HFFc6 (cell line): ENCODE results near the gene PDAP1. TPM values are rescaled to one million over a fixed set of nuclear protein-coding genes. Genes with fewer than 3 reads are reported as not detected.
"Not testable (repeated sequence)": the region's sequence is repeated elsewhere in the genome, so short reads cannot be mapped to it uniquely, and the experiment has no call there.

Experiments used
- DNase-seq: peaks from one replicate; pipeline ENCODE4 v3.0.0-alpha.2; 2018
- H3K27ac Mint-ChIP-seq: 2 replicates; pipeline ENCODE4 v1.8.0; 2020; ENCODE audit warnings: mild to moderate bottlenecking, mixed read lengths
- H3K27me3 Mint-ChIP-seq: 2 replicates; pipeline ENCODE4 v1.8.0; 2021; ENCODE audit warnings: mild to moderate bottlenecking, moderate library complexity, mixed read lengths; ENCODE audit not compliant: insufficient read depth
- H3K36me3 Mint-ChIP-seq: 2 replicates; pipeline ENCODE4 v1.8.0; 2021; ENCODE audit warnings: low read depth, mixed read lengths
- H3K4me1 Mint-ChIP-seq: 2 replicates; pipeline ENCODE4 v1.8.0; 2020; ENCODE audit warnings: low read depth, mixed read lengths
- H3K4me3 Mint-ChIP-seq: 2 replicates; pipeline ENCODE4 v1.8.0; 2020; ENCODE audit warnings: mild to moderate bottlenecking, moderate library complexity, mixed read lengths
- H3K9me3 Mint-ChIP-seq: 2 replicates; pipeline ENCODE4 v1.8.0; 2020; ENCODE audit warnings: mild to moderate bottlenecking, mixed read lengths
- CTCF ChIP-seq: fragments of 200-600 bp; sonication (generic); IDR thresholded peaks from 2 replicates; pipeline ENCODE4 v1.5.0; 2021; ENCODE audit warnings: antibody characterized with exemption, mild to moderate bottlenecking
- total RNA-seq, 6 experiments: library from RNA; stranded (reverse); fragmentation: NEBNext Ultra II Directional; extraction: Animal tissue kit (Norgen Biotek cat#: 25700); gene quantifications; 2 replicates in 1 of 6; 3 replicates in 5 of 6; pipeline ENCODE4 v1.2.3, GENCODE V29; 2021

Gene PDAP1
- total RNA-seq, 6 experiments from 2014 or later = 148 to 213 (median 180) TPM

GRCh38 chr7:99387912-99388311, 20.5 kb downstream of the PDAP1 start:
- peaks cover 16% of the 10 kb centered on the region; the same call in 1 of the 2 replicates for H3K36me3 Mint-ChIP-seq
- no peak for DNase-seq
- H3K4me3 Mint-ChIP-seq = no peak overlapping the region
- H3K27me3 Mint-ChIP-seq = peaks cover 5% of the 10 kb centered on the region
- H3K9me3 Mint-ChIP-seq = no peaks in the 10 kb centered on the region
- no peak for TF ChIP-seq CTCF
- H3K4me1 Mint-ChIP-seq = peaks cover 5% of the 10 kb centered on the region; the same call in 1 of the 2 replicates
- H3K27ac Mint-ChIP-seq = no peak overlapping the region

GRCh38 chr7:99387239-99387635, 21.2 kb downstream of the PDAP1 start:
- not testable (repeated sequence) for H3K27me3 Mint-ChIP-seq, DNase-seq, H3K4me3 Mint-ChIP-seq, H3K27ac Mint-ChIP-seq, H3K4me1 Mint-ChIP-seq, H3K9me3 Mint-ChIP-seq
- H3K36me3 Mint-ChIP-seq = peaks cover 16% of the 10 kb centered on the region; the same call in 1 of the 2 replicates

- peak; percentile 48 for DNase-seq
- Mint-ChIP-seq H3K27ac (no peak overlapping the region), H3K27me3 (peaks cover 5% of the 10 kb centered on the region), H3K4me1 (peaks cover 5% of the 10 kb centered on the region; the same call in 1 of the 2 replicates), H3K9me3 (no peaks in the 10 kb centered on the region), H3K4me3 (no peak overlapping the region), H3K36me3 (peaks cover 12% of the 10 kb centered on the region; the same call in 1 of the 2 replicates)
- peak; percentile 57 for TF ChIP-seq CTCF
Measured at GRCh38 chr7:99386584-99387238, 21.7 kb downstream of the PDAP1 start.

- Mint-ChIP-seq H3K4me1 (peaks cover 14% of the 10 kb centered on the region), H3K4me3 (no peak overlapping the region), H3K36me3 (peaks cover 16% of the 10 kb centered on the region; the same call in 1 of the 2 replicates), H3K9me3 (no peaks in the 10 kb centered on the region), H3K27me3 (peaks cover 5% of the 10 kb centered on the region), H3K27ac (no peak overlapping the region)
- TF ChIP-seq CTCF = no peak
- no peak for DNase-seq
Measured at GRCh38 chr7:99385564-99385963, 22.8 kb downstream of the PDAP1 start.

GRCh38 chr7:99384523-99384922, 23.9 kb downstream of the PDAP1 start:
- no peak for DNase-seq
- peaks cover 16% of the 10 kb centered on the region; the same call in 1 of the 2 replicates for H3K36me3 Mint-ChIP-seq
- peaks cover 5% of the 10 kb centered on the region for H3K27me3 Mint-ChIP-seq
- peaks cover 24% of the 10 kb centered on the region for H3K4me1 Mint-ChIP-seq
- TF ChIP-seq CTCF = no peak
- H3K4me3 Mint-ChIP-seq = no peak overlapping the region
- no peak overlapping the region for H3K27ac Mint-ChIP-seq
- H3K9me3 Mint-ChIP-seq = no peaks in the 10 kb centered on the region

GRCh38 chr7:99383791-99384370, 24.5 kb downstream of the PDAP1 start:
- H3K27me3 Mint-ChIP-seq = peaks cover 5% of the 10 kb centered on the region
- no peaks in the 10 kb centered on the region for H3K9me3 Mint-ChIP-seq
- no peak overlapping the region for H3K27ac Mint-ChIP-seq
- peaks cover 20% of the 10 kb centered on the region; the same call in 1 of the 2 replicates for H3K36me3 Mint-ChIP-seq
- H3K4me3 Mint-ChIP-seq = no peak overlapping the region
- H3K4me1 Mint-ChIP-seq = peaks cover 30% of the 10 kb centered on the region
- TF ChIP-seq CTCF = no peak
- no peak for DNase-seq
